COLO668 (cell line): ENCODE measurements around the gene EPRS1.
A peak's percentile ranks its signal among the peaks of the same experiment; 100 is the strongest.
"Not testable (repeated sequence)": the region's sequence is repeated elsewhere in the genome, so short reads cannot be mapped to it uniquely, and the experiment has no call there.

Experiments
- DNase-seq: peaks from one replicate; lab custom pipeline; 2025; ENCODE audit not compliant: unreplicated experiment; lab: John Stamatoyannopoulos, UW

The EPRS1 gene

GRCh38 chr1:220046052-220046930 lies at the start of gene EPRS1:
EPRS1 (minus strand) TSS chr1:220046505; CDS start chr1:220046388, 117 bp downstream.
- DNase-seq = peak; percentile 98

GRCh38 chr1:220094016-220094911 lies 48.0 kb upstream of the EPRS1 start, which contains the start of gene IARS2:
IARS2 (plus strand) TSS chr1:220094132; CDS start chr1:220094217, 85 bp downstream.
- peak; percentile 95 for DNase-seq

- no peak for DNase-seq
Observed at GRCh38 chr1:220093361-220094015, 47.2 kb upstream of the EPRS1 start.

GRCh38 chr1:220092694-220093093 lies 46.4 kb upstream of the EPRS1 start:
- DNase-seq = no peak

GRCh38 chr1:220089650-220090556 lies 43.6 kb upstream of the EPRS1 start, which contains the start of gene BPNT1:
BPNT1 (minus strand) TSS chr1:220089788; CDS start chr1:220079846, 9,942 bp downstream.
- DNase-seq = peak; percentile 98

GRCh38 chr1:220086261-220086686 lies 40.0 kb upstream of the EPRS1 start:
- not testable (repeated sequence) for DNase-seq

GRCh38 chr1:220084460-220084859 lies 38.2 kb upstream of the EPRS1 start:
- no peak for DNase-seq

- DNase-seq = no peak
Observed at GRCh38 chr1:220077887-220078286, 31.6 kb upstream of the EPRS1 start.

GRCh38 chr1:220076861-220077762 lies 30.8 kb upstream of the EPRS1 start:
- no peak for DNase-seq

GRCh38 chr1:220067269-220068204 lies 21.2 kb upstream of the EPRS1 start:
- no peak for DNase-seq

- DNase-seq = no peak
Observed at GRCh38 chr1:220062629-220063028, 16.3 kb upstream of the EPRS1 start.

GRCh38 chr1:220060876-220061275 lies 14.6 kb upstream of the EPRS1 start:
- no peak for DNase-seq

GRCh38 chr1:220056374-220056773 lies 10.1 kb upstream of the EPRS1 start:
- DNase-seq = no peak

GRCh38 chr1:220045356-220046051 lies 801 bp downstream of the EPRS1 start:
- peak; percentile 20 for DNase-seq

GRCh38 chr1:220044678-220045355 lies 1.5 kb downstream of the EPRS1 start:
- DNase-seq = no peak

- DNase-seq = no peak
Observed at GRCh38 chr1:220043646-220044045, 2.7 kb downstream of the EPRS1 start.
